ENCODE measurements around the gene ABCA3.

The ABCA3 gene

DNA sequence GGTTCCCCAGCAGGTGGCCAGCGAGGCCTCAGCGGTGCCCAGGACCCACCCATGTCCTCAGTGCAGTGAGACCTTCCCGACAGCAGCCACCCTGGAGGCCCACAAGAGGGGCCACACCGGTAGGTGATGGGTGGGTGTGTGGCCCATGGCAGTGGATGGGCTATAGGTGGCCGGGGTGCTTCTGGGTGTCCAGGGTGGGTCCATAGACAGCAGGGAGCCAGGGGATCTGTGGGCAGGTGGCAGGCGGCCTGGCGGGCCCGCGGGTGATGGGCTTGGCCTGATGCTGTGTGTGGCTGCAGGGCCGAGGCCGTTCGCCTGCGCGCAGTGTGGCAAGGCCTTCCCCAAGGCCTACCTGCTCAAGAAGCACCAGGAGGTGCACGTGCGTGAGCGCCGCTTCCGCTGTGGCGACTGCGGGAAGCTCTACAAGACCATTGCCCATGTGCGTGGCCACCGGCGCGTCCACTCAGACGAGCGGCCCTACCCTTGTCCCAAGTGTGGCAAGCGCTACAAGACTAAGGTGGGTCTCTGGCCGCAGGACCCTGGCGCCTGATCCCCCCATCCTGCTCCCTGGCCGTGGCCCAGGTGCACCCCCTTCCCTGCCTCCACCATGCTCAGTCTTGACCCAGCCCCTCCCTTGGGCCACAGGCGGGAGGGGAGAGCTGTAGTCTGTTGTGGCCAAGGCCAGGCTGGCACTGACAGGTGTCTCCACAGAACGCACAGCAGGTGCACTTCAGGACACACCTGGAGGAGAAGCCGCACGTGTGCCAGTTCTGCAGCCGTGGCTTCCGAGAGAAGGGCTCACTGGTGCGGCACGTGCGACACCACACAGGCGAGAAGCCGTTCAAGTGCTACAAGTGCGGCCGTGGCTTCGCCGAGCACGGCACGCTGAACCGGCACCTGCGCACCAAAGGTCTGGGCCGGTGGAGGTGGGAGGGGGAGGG lies 106.4 kb downstream of the ABCA3 start:
- DNase-seq (ENCODE audit: low spot score): no peak

DNA sequence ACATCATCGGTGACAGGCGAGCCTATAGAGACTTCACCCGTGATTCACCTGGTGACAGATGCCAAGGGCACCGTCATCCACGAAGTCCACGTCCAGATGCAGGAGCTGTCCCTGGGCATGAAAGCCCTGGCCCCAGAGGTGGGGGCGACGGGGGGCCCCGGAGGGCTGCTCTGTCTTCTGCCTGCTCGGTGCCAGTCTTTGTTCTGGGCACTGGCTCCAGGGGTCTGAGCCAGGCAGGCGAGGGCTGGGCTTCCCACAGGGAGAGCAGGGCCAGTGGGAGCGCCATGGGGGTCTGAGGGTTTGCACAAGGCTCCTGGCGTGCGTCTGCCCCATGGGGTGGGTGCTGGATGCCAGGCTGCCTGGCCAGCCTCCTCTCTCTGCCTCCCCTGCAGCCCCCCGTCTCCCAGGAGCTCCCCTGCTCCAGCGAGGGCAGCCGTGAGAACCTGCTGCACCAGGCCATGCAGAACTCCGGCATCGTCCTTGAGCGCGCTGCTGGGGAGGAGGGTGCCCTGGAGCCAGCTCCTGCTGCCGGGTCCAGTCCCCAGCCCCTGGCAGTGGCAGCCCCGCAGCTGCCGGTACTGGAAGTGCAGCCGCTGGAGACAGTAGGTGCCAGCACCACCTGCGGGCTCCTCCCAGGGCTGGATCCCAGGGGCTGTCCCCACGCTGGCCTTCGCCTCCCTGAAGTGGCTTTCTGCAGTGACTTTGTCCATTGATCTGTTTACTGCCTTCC lies 107.3 kb downstream of the ABCA3 start:
- DNase-seq (ENCODE audit: low spot score): no peak

DNA sequence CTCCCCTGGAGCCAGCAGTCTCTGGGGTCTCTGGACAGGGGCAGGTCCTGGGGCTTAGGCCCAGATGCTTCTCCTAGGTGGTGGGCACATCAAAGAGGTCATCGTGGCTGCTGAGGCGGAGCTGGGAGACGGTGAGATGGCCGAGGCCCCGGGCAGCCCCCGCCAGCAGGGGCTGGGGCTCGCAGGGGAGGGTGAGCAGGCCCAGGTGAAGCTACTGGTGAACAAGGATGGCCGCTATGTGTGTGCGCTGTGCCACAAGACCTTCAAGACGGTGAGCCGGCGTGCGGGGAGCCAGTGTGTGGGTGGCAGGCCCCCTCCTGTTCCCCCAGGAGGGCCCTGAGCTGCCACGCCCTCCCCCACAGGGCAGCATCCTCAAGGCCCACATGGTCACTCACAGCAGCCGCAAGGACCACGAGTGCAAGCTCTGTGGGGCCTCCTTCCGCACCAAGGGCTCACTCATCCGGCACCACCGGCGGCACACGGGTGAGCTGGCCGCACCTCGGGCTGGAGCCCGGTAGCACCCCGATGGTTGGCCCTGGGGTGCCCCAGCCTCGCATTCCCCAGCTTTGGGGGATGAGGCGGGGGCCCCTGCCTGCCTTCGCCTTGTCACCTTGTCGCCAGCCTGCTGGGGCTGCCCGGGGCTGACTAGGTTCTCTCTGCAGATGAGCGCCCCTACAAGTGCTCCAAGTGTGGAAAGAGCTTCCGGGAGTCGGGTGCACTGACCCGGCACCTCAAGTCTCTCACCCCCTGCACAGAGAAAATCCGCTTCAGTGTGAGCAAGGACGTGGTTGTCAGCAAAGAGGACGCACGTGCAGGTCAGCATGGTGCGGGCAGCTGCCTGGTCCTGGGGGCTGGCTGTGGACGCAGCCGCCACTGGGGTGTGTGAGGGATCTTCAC lies 108.2 kb downstream of the ABCA3 start:
- no peak for DNase-seq (ENCODE audit: low spot score)

DNA sequence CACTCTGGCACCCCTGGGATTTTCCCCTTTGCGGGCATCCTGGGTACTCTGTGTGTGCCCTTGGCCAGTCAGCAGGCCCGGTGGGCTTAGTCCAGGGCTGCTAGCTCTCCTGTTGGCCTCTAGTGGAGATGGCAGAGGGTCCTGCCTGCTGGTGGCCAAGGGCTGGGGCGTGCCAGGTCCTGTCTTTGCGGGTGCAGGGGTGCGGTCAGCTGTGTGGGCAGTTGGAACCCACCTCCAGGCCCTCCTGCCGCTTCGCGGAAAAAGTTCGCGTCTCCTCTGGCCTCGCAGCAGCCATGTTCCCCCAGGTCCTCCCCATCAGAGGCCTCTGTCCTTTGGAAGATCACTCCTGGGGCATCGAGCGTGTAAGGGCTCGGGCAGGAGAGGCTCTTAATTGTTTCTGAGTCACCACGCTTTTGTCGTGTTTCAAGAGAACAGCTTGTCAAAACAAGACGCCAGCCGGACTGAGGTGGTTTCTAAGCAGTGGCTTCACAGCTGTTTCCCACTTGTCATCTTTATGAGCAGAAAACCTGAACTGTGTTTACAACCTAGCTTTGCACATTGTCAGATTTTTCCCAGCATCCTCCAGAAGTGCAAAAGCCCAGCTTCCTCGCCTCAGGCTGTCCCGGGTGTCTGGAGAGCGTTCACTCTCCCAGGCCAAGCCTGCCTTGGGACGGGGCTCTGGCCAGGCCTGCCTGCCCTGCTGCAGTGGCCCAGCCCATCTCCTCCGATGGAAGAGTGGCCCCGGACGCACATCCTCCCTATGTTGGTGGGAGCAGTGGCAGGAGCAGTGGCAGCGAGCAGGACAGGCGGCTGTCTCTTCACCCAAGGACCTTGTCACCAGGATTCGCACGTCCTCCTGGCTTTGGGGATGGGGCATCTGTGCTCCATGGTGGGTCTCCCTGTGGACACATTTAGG lies 109.3 kb downstream of the ABCA3 start:
- DNase-seq (ENCODE audit: low spot score): no peak

DNA sequence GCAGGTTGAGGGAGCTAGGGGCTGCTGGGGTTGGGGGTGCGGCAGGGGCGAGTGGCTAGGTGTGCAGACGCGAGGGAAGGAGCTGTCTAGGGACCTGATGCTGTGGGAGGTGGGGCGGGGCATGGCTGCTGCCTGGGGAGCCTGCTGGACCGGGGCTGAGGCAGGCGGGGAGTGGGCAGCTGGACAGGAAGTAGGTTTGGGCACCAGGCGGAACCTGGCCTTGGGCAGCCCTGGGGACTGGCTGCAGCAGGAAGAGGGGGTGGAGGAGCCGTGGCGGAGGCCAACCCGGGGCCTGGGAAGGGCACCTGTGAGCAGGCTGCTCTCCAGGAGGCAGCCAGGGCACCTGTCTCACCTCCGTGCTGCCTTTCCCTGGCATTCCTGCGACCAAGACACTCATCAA lies 110.2 kb downstream of the ABCA3 start:
- no peak for DNase-seq (ENCODE audit: low spot score)

DNA sequence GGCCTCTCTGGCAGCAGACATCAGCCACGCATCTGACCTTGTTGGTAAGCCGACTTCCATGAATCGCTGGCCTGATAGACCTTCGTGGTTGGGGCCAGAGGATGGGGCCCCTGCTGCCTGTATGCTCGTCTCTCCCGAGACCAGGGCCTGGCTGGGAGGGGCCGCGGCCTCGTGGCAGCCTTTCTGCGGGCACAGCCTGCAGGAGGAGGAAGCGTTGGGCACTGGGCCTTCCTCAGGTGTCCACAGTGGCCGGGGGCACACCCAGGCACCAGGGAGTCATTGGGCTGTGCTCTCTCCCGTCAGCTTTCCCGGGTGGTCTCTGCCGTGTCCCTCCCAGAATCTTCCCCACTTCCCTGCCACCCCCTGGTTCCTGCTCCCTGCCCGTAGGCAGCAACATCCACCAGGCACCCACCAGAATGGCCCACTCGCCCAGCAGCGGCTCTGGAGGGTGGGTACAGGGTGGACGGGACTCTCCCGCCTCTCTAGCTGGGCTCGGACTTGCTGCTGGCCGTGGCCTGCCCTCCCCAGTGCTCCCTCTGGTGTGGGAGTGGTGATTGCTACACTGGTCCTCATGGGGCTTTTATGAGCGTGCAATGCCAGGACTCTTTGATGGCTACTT lies 110.8 kb downstream of the ABCA3 start:
- no peak for DNase-seq (ENCODE audit: low spot score)

DNA sequence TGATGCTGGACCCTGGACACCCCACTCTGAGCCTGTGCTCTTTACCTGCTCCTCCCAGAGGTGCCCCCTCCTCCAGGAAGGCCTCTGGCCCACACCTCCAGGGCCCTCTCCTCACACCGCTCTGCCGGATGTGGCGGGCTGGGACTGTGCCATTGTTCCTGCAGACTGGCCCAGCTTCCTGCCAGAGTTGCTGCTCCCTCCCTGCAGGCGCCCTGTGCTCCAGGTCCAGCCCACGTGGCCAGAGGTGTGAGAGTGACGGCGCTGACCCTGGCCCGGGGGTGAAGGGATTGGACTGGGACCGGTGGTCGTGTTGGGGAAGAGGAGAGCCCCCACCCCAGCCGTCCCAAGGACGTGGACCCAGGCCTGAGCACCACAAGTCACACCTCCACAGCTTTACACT lies 111.4 kb downstream of the ABCA3 start:
- DNase-seq (ENCODE audit: low spot score): no peak

DNA sequence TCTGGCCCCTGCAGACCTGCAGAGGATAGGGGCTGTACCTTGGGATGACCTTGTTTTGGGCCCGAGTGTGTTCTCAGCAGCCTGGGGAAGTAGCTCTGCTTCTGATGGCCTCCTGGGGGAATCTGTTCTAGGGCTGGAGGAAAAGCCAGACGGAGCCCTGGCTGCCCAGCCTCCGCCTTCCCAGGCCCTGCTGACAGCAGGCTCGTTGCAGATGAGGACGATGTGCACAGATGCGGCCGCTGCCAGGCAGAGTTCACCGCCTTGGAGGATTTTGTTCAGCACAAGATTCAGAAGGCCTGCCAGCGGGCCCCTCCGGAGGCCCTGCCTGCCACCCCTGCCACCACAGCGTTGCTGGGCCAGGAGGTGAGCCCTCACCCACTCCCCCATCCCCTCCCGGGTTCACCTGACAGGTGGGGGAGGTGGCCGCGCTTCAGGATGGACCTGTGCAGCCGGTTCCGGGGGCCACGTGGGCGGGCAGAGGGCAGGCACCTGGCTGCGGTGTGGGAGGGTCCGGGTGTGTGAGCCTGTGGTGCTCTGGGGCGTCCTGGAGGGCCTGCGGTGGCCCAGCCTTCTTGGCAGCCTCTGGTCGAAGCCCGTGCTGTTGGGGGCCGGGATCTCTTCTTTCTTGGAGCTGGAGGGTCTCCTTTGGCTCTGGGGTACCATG lies 112.2 kb downstream of the ABCA3 start:
- no peak for DNase-seq (ENCODE audit: low spot score)

DNA sequence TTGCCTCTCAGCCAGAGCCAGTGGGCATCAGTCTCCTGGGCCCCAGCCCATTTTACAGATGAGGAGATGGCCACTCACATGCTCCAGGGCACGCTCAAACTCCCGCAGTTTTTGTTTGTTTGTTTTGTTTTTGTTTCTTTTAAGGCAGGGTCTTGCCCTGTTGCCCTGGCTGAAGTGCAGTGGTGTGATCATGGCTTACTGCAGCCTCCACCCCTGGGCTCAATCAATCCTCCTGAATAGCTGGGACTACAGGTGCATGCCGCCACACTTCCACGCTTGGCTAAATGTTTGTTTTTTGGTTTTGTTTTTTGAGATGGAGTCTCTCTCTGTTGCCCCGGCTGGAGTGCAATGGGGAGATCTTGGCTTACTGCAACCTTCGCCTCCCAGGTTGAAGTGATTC lies 113.6 kb downstream of the ABCA3 start:
- DNase-seq (ENCODE audit: low spot score): no peak

DNA sequence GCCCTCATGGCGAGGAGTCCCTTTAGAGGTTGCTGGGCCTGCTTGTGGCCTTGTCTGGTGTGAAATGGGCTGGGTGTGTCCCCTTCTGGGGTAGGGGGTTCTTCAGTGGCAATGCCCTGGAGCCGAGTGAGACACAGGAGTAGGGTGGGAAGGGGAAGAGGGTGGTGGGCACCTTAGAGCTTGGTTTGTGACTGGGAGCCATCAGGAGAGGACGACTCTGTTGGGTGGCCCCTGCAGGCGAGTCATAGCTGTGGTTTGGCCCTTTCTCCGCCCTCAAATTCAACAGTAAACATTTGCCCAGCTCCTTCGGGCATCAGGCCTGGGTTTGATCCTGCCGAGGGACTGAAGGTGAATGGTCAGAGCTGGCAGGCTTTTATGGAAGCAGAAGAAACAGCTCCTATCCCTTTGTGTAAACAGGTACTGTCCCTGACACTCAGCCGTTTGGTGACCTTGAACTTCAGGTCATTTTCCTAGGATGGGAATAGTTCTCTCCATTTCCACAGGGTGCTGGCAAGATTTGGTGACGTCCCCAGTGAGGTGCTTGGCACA lies 114.2 kb downstream of the ABCA3 start:
- no peak for DNase-seq (ENCODE audit: low spot score)
